GM19395 (cell line): ENCODE measurements around the gene JAG1.

ENCODE experiments used
- ATAC-seq: cut with Tn5 transposase; IDR thresholded peaks from one replicate; pipeline ENCODE4 v1.9.1; 2021; ENCODE audit warnings: mild to moderate bottlenecking, moderate library complexity; ENCODE audit not compliant: unreplicated experiment

The JAG1 gene

GRCh38 chr20:10699941-10700340 lies 26.1 kb upstream of the JAG1 start:
- no peak for ATAC-seq

GRCh38 chr20:10699489-10699888 lies 25.7 kb upstream of the JAG1 start:
- no peak for ATAC-seq

- peak; percentile 69 for ATAC-seq
These were observed 22.9 kb upstream of the JAG1 start for GRCh38 chr20:10696650-10697049.

- no peak for ATAC-seq
These were observed 15.6 kb upstream of the JAG1 start for GRCh38 chr20:10689385-10689784.

DNA sequence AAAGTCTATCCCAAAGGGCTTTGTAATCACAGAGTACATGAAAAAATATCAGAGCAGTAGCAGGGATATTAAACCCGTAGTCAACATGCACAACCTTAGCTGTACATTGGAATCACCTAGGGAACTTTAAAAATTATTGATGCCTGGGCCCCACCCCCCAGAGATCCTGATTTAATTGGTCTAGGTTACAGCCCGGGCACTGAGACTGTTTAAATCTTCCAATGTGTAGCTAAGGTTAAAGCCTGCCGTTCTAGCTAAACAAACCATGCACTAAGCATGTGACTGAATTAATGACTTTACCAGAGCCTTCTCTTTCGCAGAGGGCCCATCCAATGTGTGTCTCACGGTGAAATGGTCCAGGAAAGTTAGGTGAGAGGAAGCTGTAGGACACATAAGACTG lies 14.1 kb upstream of the JAG1 start:
- ATAC-seq, result no peak

GRCh38 chr20:10686356-10687133 lies 12.7 kb upstream of the JAG1 start:
- ATAC-seq, result no peak

DNA sequence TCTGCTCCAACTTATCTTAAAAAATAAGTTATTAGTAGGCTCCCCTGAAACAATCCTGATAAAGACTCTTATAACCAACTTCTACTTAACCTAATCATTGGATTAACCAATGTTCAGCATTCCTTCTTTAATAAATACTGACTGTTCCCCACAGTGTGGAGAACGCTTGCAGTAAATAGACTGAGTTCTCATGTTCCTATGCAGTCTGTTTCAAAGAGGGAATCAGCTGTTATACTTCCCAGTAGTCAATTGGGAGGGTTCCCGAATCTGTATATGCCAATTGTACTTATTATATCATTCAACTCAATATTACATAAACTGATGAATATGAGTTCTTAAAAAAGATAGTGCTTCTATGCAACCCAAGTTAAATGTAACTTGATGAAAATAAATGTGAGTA lies 9.7 kb upstream of the JAG1 start:
- no peak for ATAC-seq

- no peak for ATAC-seq
These were observed 9.1 kb upstream of the JAG1 start for GRCh38 chr20:10682939-10683338.

- no peak for ATAC-seq
These were observed 7.7 kb upstream of the JAG1 start for GRCh38 chr20:10681494-10681893.

GRCh38 chr20:10680571-10680970 lies 6.8 kb upstream of the JAG1 start:
- ATAC-seq, result no peak

DNA sequence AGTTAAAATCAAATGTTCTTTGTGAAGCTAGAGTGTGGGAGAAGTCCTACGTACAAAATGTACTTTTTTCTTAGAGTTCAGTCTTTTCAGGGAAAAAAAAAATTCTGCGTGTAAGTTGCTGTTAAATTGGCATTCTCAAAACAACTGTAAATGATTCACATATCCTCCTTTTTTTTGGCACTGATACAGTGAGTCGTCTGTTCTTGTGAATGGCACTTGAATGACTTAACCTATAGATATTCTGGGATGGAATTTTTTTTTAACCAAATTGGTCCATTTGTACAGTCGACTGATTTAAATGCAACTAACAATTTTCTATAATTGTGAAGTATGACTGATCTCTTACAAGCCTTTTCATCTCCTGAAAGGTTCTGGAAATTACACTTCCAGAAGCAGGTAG lies 5.5 kb upstream of the JAG1 start:
- ATAC-seq, result no peak

- no peak for ATAC-seq
These were observed 2.7 kb upstream of the JAG1 start for GRCh38 chr20:10676518-10676917.

DNA sequence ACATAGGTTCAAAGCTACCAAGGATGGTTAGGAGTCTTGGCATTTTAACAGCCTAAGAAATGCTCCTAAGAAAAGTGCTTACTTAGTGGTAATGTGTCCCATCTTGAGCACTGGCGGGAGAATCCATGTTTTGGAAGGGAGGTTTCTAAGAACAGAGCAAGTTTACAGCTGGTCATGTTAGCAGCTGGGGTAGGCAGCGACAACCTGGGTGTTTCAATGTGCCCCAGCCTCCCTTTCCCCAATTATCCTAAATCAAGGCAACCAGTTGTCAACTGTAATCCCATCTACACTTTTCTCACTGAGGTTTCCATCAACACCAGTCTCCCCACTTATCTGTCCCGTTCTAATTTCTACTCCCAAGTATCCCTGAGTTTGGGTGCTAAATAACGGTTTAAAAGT lies 1.6 kb upstream of the JAG1 start:
- ATAC-seq, result no peak

DNA sequence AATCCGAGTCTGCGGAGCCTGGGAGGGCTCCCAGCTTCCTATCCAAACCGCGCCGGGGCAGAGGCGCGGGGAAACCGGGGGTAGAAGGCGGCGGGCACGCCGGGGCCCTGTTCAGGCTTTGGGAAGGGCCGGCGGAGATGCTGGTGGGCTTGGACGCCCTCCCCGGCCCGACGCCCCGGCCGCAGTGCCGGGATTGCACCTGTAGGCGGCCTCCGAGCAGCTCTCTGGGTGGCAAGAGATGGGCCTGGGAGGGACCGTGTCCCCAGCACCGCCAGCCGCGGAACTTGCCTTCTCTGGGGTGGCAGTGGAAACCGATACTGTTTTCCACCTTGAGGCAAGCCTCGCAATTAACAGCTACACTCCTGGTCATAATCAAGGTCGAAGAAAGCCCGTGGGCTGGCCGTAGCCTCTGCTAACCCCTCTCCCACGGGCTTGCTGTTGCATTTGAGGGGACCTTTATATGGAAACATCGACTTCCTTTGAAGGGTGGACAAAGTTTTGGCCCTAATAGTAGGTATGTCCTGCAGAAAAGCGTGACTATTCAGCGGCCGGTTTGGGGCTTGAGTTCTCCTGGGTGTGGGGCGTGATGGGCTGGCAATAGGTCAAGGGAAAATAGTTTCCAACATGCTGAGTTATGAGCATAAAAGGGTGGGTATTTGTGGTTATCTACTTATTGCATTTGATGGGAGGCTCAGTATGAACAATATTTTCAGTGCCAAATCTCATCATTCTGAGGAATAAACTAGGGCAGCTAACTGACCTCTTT lies 1.1 kb upstream of the JAG1 start:
- peak; percentile 44 for ATAC-seq

DNA sequence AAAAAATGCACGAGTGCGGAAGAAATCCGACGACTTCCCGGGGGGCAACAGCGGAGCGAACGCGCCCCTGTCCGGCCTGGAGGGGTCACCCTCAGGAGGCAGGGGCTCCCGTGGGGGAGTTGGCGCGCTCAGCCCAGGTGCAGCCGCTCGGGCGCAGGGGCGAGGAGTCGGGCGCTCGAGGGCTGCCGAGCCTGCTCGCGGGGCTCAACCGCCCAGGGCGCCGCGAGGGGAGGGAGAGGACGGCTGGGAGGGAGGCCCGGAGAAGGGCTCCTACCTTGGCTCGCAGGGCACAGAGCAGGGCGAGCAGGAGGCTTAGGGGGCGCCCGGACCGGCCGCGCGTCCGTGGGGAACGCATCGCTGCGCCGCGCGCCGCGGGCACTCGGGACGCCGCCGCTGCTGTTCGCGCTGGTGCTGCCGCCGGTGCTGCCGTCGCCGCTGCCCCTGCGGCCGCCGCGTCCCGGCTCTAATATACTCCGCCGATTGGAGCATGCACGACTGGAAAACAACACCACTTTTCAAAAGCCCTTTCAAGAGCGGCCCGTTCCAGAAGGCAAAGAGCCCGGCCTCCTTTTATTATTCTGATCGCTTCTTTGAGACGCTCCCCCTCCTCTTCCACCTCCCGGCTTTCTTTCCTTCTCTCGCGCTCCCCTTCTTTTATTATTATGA lies 490 bp downstream of the JAG1 start:
- no peak for ATAC-seq

DNA sequence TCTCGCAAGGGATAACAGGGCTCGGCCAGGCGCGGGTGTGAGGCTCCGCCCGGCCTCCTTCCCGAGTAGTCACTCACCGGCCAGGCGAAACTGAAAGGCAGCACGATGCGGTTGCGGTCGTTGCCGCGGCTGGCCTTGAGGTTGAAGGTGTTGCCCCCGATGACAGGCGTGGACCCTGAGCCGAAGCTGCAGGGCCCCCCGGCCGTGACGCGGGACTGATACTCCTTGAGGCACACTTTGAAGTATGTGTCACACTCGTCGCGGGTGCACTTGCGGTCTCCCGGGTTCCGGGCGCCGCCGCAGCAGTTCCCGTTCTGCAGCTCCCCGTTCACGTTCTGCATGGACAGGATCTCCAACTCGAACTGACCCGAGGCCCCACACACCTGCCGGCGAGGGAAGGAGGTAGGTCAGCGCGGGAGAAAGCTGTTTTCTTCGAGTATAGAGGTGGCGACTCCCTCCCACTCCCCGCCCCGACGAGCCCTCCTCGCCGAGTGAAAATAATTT lies 1.1 kb downstream of the JAG1 start:
- ATAC-seq, result no peak

DNA sequence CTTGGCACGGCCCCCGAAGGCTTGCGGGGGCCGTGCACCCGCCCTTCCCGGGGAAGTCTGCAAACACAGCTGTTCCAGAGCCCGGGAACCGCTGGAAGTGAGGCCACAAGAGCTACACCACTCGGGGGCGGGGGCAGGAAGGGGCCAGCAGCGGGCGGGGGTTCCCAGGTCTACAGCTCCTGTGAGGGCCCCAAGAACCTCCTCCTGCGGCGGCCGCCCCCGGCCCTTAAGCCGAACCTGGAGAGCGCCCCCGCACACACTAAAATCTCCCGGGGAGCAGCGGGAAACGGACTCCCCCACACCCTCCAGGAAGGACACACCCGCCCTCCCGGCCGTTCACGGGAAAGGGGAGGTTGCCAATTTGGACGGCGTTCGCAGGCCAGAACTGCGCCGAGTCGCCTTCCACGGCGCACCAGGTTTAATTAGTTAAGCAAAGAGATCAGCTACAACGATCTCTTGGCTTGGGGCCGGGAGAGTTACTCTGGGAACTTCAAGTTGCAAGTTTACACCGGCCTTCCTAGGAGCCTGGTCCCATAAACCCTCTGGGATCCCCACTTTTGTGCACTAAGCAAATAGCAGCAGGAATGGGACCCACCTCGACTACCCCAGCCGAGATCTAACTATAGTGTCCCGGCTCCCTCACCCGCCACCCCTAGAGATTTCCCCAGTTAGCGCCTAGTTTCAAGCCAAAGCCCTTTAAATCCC lies 1.7 kb downstream of the JAG1 start:
- no peak for ATAC-seq

GRCh38 chr20:10671221-10671918 lies 2.4 kb downstream of the JAG1 start:
- peak; percentile 32 for ATAC-seq

DNA sequence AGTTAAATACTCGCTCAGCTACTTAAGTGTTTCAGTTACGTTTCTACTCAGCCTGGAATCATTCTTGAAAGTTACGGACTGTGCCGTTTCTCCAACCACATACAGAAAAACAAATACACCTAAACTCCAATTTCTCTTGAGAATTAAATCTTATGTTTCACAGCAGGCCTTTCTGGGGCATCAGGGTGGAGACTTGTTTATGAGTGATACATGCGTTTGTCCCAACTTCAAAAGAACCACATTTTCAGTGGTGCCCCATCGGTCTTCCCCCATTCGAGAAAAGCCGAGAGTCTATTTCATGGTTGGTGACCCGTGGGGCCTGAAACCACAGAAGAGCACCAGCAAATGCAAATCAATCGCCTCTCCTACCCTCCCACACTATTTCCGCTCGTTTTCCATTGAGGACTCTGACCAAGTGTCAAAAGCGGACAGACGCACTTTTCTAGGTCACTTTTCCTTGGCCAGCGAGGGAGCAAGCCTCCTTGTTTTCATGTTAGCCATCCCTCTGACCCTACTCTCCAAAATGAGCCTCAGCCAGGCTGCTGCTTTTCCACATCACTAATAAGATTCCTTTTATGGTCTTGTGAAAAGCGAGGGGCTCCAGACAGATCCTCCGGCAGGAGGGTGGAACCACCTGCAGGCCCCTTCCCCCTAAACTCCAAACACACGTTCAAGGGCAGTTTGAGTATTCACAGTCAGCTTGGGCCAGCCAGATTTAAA lies 3.1 kb downstream of the JAG1 start:
- peak; percentile 39 for ATAC-seq
